Inflammatory macrophage (primary cell): ENCODE measurements around the gene LCN6.
"Not testable (repeated sequence)": the region's sequence is repeated elsewhere in the genome, so short reads cannot be mapped to it uniquely, and the experiment has no call there.

Experiments
- DNase-seq, 2 donors: peaks; one replicate each; pipeline ENCODE4 v3.0.0-alpha.2; 2020 to 2022
- total RNA-seq, 18 experiments: gene quantifications; one replicate each; lab custom pipeline; 2026; ENCODE audit warnings: mixed read lengths in 6 of 18, inconsistent platforms in 2 of 18; lab: John Stamatoyannopoulos, UW

LCN6 gene, protein sequence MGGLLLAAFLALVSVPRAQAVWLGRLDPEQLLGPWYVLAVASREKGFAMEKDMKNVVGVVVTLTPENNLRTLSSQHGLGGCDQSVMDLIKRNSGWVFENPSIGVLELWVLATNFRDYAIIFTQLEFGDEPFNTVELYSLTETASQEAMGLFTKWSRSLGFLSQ
- 0 to 0.04 (median 0) reads per million in 18 experiments for total RNA-seq

DNA sequence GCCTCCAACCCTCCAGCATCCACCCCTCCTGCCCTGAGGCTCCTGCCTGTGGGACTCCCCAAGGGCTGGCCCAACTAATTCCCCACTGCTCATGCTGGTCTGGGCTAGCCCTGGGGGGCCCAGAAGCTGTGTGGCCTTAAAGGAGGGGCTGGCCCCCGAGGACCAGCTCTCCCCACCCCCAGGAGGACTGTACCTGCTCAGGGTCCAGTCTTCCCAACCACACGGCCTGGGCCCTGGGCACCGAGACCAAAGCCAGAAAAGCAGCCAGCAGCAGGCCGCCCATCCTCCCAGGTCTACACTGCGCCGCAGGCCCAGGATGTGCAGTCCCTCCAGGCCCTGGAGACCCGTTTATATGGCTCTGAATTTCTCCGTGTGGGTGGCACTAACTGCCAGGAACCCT lies at the start of gene LCN6:
LCN6 (minus strand) TSS at position 325 of the 400 bp plus-strand sequence; CDS start at position 283, 42 bp downstream.
- DNase-seq = no peak

DNA sequence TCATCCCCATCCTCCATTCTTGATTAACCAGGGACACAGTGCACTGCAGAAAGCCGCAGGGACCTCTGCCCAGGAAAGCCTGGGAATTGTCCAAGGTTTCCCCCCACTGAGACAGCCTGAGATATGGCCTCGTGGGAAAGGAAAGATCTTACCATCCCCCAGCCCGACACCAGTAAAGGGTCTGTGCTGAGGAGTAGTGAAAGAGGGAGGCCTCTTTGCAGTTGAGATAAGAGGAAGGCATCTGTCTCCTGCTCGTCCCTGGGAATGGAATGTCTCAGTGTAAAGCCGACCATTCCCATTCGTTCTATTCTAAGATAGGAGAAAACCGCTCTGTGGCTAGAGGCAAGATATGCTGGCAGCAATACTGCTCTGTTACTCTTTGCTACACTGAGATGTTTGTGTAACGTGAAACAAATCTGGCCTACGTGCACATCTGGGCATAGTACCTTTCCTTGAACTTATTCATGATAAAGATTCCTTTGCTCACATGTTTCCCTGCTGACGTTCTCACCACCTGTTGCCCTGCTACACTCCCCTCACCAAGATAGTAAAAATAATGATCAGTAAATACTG lies 48.5 kb upstream of the LCN6 start:
- DNase-seq = not testable (repeated sequence)

DNA sequence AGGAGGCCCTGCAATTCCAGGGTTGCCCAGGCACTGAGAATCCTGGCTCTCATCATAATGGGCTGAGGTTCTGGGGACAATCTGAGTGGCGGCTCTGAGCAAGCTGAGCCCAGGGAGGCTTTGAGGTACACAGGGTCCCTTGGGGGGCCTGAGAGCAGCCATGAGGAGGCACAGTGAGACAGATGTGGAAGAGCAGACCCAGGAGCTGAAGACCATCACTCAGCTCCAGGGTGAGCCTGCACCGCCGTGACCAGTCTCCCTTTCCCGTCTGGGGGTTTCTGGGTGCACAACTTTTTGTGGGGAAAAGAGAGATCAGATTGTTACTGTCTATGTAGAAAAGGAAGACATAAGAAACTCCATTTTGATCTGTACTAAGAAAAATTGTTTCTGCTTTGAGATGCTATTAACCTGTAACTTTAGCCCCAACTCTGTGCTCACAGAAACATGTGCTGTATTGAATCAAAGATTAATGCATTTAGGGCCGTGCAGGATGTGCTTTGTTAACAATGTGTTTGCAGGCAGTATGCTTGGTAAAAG lies 48.0 kb upstream of the LCN6 start, which contains the start of gene CCDC183:
CCDC183 (plus strand) TSS at position 101 of the 537 bp plus-strand sequence; CDS start at position 161, 60 bp downstream.
- no peak for DNase-seq

DNA sequence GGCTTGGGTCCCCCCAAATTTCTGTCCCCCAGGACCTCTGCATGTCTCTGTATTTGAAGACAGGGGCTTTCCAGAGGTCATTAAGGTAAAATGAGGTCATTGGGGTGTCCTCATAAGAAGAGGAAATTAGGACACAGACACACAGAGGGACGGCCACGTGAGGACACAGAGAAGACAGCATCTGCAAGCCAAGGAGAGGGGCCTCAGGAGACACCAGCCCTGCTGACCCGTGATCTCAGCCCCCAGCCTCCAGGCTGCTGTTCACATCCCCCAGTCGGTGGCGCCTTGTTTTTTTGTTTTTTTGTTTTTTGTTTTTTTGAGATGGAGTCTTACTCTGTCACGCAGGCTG lies 46.6 kb upstream of the LCN6 start:
- DNase-seq = peak; percentile 49 to 53

DNA sequence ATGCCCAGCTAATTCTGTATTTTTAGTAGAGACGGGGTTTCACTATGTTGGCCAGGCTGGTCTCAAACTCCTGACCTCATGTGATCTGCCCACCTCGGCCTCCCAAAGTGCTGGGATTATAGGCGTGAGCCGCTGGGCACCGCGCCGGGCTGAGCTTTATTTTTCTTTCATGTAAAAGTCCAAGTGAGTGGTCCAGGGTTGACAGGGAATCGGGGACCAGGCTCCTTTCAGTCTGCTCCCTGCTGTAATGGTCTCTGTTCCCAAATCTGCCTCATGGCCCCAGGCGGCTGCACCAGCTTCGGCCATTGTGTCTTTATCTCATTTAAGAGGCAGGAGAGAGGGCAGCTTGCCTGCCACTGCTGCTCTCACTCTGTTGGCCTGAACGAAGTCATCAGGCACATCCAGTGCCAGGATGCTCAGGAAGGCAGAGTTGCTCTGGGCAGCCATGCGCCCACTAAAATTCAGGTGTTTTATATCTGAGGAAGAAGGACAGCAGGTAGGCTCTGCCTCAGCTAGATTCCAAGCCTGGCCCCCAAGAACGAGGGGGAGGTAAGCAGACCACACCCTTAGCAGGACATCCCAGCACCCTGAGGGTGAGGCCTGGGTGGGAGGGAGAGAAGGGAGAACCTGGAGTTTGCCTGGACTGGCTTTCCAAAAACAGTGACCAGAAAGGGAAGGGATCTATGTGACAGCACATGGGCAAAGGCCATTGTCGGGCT lies 46.1 kb upstream of the LCN6 start:
- DNase-seq = no peak

DNA sequence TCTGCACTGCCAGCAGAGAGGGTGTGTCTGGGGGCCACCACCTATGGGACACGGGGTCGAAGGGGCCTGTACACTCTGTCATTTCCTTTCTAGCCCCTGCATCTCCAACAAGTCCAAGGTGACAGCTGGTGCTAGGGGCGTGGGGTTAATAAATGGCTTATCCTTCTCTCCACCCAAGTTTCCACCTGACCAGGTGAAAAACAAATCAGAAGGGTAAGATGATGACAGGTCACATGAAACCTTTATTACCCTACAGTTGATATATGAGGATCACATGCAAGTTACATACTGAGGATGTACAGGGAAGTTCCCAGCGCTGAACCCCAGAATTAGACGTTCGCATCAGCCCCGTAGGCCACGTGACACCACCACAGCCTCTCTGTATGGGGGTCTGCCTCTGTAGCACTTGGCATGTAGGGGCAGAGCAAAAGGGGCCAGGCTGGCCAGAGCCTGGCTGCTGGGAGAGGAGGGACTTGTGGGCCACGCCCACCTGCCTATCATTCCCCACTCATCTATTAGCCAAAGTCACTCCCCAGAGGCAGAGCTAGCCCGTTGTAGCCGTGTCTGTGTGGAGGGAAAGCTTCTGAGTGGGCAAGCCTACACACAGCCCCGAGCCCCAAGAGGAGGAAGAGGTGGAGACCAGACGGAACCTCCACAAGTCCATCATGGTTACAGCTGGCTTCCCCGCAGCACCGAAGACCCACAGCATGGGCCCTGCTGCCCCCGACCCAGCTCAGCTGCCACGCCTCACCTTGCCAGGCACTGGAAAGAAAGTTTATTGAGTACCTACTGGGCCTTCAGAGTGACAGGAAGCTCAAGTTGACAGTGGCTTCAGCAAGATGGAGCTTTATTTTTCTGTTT lies 45.0 kb upstream of the LCN6 start:
- peak in 1 of 2 donors; percentile 19 for DNase-seq

DNA sequence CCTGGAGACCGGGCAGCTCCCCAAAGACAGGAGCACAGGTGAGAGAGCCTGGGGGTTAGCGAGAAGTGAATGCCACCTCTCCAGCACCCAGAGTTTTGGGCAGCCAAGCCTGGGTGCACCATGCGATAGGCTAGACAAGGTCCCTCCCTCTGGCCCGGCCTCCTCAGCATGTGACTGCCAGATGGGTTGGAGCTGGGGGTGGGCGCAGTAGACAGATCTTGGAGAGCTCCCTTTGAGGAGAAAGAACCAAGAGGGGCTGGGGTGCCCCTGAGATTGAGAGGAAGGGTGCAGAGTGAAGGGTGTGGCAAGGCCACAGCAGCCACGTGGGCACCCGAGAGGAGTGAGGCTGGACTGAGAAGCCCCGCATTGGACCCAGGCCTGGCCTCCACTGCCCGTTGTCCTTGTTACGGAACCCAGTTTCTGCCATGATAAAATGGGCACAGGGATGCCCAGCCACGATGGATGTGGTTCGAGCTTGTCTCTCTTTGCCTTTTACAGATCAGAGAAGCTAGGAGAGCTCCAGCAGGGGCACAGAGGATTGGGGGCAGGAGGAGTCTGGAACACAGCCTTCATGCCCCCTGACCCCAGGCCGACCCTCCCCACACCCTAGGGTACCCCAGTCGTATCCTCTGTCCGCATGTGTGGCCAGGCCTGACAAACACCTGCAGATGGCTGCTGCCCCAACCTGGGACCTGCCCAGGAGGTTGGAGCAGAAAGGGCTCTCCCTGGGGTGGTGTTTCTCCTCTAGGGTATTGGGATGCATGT lies 44.2 kb upstream of the LCN6 start:
- DNase-seq = no peak

DNA sequence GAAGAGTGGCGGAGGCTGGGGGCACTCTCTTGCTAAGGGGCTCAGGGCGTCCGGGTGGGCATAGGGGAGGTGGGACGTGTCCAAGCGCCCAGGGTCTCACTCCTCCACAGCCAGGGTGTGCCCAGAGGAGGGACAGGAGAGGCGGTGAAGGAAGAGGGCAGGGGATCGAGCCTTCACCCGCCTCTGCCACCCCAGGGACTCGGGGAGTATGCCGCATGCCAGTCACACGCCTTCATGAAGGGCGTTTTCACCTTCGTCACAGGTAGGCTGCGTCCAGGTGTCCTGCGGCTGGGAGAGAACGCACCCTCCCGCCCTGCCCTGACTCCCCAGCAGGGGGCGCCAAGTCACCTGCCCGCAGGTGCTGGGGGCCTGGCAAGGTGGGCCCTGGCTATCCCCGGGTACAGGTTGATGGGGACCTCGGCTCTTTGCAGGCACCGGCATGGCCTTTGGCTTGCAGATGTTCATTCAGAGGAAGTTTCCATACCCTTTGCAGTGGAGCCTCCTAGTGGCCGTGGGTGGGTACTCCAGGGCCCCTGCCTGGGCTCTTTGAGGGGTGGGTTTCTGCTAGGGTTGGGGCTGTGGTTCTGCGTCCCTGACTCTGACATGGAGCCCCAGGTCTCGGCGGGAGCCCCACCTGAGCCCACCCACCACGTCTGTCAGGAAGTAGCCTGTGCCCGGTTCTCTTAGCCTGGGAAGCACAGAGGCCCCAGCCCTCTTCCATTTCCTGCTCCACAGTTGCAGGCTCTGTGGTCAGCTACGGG lies 43.4 kb upstream of the LCN6 start:
- DNase-seq = peak; percentile 41 to 52

DNA sequence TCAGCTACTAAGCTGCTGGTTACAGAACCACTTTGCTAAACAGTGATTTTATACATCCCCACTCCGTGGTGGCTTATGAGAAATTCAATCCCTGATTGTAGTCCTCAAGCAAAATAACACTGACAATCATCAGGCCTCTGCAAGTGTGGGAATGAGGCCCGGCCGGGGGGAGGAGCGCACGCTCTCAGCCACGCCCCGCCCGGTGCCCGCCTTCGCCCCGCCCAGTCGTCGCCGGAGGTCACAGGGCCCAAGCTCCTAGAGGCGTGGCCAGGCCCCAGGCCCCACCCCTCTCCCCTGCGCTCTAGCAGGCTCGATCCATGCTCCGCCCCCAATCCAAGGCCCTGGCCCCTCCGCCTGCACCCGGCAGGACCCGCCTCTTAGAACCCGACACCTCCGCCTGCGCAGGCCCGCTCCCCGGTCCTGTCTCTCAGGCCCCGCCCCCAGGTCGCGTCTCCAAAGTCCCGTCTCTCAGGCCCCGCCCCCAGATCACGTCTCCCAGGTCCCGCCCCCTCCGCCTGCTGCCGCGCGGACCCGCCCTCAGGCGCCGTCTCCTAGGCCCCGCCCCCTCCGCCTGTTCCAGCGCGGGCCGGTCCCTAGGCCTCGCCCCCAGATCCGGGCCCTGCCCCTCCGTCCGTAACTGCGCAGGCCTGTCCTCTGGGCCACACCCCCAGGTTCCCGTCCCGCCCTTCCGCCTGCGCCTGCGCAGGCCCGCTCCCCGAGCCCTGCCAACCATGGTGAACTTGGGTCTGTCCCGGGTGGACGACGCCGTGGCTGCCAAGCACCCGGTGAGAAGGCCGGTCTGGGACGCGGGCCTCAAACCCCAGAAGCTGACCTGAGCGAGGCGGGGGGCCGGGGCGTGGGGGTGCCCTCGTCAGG lies 42.6 kb upstream of the LCN6 start, which contains the start of gene TMEM141:
TMEM141 (plus strand) TSS at position 705 of the 876 bp plus-strand sequence; CDS start at position 732, 27 bp downstream.
- peak; percentile 99 to 100 for DNase-seq

DNA sequence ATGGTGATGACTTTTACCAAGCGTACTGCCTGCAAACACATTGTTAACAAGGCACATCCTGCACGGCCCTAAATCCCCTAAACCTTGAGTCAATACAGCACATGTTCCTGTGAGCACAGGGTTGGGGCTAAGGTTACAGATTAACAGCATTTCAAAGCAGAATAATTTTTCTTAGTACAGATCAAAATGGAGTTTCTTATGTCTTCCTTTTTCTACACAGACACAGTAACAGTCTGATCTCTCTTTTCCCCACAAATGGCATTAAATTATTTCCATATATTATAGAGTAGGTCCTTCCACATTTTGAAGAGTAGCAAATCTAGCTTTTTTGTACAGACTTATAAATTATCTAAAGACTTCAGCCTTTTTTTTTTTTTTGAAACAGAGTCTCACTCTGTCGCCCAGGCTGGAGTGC lies 41.2 kb upstream of the LCN6 start:
- DNase-seq = no peak

DNA sequence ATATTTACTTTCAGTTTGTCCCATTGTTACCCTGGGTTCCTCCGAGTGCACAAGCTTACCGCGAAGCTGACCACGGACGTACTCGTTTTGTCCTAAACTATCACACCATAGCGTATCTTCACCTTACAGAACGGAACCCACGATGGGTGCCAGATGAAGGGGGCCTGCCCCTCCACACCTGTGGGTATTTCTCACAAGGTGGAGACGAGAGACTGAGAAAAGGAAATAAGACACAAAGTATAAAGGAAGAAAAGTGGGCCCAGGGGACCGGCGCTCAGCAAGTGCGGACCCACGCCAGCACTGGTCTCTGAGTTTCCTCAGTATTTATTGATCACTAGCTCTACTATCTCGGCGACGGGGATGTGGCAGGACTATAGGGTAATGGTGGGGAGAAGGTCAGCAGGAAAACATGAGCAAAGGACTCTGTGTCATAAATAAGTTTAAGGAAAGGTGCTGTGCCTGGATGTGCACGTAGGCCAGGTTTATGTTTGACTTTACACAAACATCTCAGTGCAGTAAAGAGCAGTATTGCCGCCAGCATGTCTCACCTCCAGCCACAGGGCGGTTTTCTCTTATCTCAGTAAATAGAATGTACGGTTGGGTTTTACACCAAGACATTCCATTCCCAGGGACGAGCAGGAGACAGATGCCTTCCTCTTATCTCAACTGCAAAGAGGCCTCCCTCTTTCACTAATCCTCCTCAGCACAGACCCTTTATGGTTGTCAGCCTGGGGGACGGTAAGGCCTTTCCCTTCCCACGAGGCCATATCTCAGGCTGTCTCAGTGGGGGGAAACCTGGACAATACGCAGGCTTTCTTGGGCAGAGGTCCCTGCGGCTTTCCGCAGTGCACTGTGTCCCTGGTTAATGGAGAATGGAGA lies 40.6 kb upstream of the LCN6 start:
- DNase-seq = not testable (repeated sequence)

DNA sequence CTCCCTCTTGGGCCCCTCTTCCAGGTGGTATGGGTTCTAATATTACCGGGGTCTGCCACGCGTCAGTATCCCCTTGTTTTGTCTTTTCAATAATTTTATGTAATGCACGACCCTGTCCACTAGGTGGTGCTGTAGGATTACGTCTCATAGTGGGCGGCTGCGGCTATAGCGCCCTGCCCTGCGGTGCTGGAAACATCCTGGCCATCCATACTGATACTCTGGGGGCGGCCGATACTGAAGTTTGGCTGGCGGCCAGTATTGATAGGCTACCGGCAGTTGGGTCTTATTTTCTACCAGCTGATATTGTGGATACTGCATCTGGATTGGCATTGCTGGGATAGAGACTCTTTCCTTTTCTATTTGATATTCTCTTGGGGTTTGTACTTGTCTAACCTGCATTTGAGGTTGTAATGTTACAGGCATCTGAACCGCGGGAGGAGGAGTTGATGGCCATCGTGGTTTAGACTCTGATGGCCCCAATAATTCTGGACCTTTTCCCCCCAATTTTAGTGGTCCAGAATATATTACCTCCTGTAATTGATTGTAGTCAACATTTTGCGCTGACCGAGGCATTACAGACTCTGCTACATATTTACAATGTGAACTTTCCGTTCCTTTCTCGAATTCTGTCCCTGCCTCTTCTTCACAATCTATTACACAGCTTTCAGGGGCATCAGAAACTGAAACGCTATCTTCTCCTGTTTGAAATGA lies 39.5 kb upstream of the LCN6 start:
- peak; percentile 61 to 71 for DNase-seq

DNA sequence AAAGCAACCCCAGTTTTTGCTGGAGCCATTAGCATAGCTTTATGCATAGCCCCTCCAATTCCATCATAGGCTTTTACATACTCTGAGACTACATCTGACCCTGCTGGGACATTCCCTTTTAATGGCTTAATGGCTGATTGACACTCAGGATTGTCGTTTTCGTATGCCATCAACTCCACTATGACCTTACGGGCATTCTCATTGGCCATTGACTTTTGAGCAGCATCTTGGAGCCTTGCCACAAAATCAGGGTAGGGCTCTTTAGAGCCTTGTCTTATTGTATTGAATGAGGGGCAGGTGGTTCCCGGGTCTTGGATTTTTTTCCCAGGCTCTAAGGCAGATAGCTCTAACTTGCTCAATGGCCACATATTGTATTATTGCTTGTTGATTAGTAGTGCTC lies 38.7 kb upstream of the LCN6 start:
- not testable (repeated sequence) for DNase-seq

DNA sequence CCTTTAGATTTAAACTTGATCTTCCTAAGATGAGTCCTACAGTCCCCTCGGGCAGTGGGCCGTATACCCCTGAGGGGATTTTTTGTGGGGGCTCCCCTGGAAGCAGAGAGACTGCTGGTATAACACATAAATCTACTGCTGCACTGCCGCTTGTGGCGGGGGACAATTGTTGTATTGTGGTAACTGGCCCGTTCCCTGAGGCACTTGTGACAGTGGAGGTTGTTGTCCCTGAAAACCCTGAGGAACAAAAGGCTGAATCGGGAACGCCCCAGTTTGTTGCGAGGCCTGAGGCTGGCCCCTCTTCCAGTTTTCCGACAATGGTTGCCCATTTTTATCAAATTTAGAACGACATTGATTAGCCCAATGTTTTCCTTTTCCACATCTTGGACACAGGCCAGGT lies 38.1 kb upstream of the LCN6 start:
- DNase-seq = no peak

DNA sequence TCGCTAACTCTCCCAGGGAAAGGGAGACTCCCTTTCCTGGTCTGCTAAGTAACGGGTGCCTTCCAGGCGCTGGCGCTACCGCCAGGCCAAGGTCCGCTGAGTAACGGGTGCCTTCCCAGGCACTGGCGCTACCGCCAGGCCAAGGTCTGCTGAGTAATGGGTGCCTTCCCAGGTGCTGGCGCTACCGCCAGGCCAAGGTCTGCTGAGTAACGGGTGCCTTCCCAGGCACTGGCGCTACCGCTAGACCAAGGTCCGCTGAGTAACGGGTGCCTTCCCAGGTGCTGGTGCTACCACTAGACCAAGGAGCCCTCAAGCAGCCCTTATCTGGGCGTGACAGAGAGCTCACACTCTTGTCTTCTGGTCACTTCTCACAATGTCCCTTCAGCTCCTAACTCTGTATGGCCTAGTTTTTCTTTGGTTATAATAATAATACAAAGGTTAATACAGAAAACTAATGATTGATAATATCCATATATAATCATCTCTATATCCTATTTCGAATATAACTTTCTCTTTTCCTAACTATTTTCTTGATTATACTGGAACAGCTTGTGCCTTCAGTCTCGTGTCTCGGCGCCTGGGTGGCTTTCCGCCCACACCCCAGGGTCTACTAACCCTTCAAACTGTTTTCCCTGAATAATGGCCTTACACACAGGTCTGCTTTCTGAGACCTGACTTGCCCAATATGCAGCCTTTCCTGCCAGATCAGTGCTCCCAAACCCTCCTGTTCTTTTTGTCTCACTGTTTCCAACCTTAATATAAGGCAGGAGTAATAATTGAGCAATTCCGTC lies 37.4 kb upstream of the LCN6 start:
- not testable (repeated sequence) for DNase-seq

DNA sequence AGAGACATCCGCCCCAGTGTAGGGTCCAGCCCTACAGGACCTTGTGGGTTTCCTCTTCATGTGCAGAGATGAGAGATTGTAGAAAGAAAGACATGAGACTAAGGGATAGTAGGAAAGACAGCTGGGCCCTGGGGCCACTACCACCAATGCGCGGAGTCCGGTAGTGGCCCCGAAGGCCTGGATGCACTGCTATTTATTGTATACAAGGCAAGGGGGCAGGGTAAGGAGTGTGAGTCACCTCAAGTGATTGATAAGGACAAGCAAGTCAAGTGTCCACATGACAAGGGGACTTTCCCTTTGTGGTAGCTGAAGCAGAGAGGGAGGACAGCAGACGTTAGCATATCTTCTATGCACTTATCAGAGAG lies 36.7 kb upstream of the LCN6 start:
- no peak for DNase-seq

DNA sequence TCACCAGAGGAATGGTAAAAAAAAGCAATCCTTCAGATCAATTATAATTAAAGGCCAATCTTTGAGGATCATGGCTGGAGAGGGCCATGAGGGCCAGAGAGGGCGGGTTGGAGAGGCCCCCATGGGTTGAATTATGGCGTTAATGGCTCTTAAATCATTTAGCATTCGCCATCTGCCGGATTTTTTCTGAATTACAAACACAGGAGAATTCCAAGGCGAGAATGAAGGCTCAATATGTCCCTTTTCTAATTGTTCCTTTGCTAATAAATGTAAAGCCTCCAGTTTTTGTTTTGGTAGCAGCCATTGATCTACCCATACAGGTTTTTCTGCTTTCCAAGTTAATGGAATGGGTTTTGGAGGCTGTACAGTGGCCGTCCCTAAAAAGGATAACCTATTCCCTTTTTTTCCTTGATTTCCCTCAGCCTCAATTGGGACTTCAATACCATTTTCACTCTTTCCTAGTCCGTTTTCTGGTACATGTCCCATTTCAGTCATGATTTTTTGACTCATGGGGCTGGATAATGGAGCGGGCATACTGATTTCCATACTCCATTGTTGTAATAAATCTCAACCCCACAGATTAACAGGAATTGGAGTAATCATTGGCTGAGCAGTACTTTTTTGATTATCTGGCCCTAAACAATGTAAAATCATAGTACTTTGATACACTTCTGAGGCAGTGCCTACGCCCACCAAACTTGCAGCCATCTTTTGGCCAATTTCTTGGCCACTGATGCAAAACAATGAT lies 36.1 kb upstream of the LCN6 start:
- DNase-seq = peak in 1 of 2 donors; percentile 39
